Spinal cord (tissue), 10 donors: Measurements from ENCODE around the gene PNLIPRP2. TPM values are rescaled to one million over a fixed set of nuclear protein-coding genes. Genes with fewer than 3 reads are reported as not detected.

Experiments
- DNase-seq, 6 donors: peaks; one replicate each; pipeline versions ENCODE4 v3.0.0 to v3.0.0-alpha.2; 2013 to 2015; ENCODE audit warnings: low spot score in 6 of 6, low read depth in 4 of 6
- H3K27ac ChIP-seq: one replicate; pipeline ENCODE4 v1.5.1; 2013; ENCODE audit warnings: low read depth, low read length, control low read depth
- H3K27me3 ChIP-seq: one replicate; pipeline ENCODE4 v1.6.1; 2013; ENCODE audit warnings: low read length; ENCODE audit not compliant: control insufficient read depth, insufficient read depth
- H3K36me3 ChIP-seq: one replicate; pipeline ENCODE4 v1.6.1; 2013; ENCODE audit warnings: low read length; ENCODE audit not compliant: control insufficient read depth, insufficient read depth
- H3K4me1 ChIP-seq: one replicate; pipeline ENCODE4 v1.6.1; 2013; ENCODE audit warnings: low read length; ENCODE audit not compliant: control insufficient read depth, insufficient read depth
- H3K4me3 ChIP-seq: one replicate; pipeline ENCODE4 v1.5.1; 2013; ENCODE audit warnings: low read depth, low read length, control low read depth
- H3K9me3 ChIP-seq: one replicate; pipeline ENCODE4 v1.6.1; 2013; ENCODE audit warnings: low read length; ENCODE audit not compliant: control insufficient read depth, insufficient read depth
- WGBS: methylation state at CpG from one replicate; pipeline ENCODE4 v1.1.5; 2013; ENCODE audit warnings: missing lambda C conversion rate; ENCODE audit not compliant: insufficient coverage; 5-methylcytosine and 5-hydroxymethylcytosine counted together
- polyA plus RNA-seq, 2 donors: library from polyadenylated mRNA; unstranded; fragments of 120-200 nt; gene quantifications; one replicate each; pipeline ENCODE4 v1.2.1, GENCODE V29; 2013; ENCODE audit not compliant: insufficient read length in 2 of 2
- total RNA-seq, 2 donors: library from RNA; depleted of rRNA in 1 of 2; stranded (reverse); fragments of 120-200 nt in 1 of 2; fragments of >200 nt in 1 of 2; gene quantifications; one replicate each; pipeline versions ENCODE4 v1.2.3 to v1.2.4, GENCODE V29; 2013 to 2014
- donor health status: healthy.

The PNLIPRP2 gene
- total and polyA plus RNA-seq, 4 donors = 0.18 to 0.30 (median 0.22) TPM; not detected in 1

DNA sequence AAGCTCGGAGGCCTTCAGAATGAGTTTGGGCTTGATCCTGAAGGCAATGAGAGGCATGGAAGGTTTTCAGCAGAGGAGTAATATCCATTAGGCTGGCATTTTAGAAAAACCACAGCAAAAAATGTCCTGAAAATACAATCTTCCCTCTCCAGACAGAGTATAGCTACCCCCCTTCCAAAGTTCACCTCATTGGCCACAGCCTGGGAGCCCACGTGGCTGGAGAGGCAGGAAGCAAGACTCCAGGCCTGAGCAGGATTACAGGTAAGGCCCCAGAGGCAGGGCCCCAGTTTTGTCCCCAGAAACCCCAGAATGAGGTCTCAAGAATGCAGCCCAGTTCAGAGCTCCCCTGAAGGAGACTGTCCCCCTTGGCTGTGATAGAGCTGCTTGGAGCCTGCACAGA, 24.7 kb upstream of the PNLIPRP2 start:
- no peaks in the 10 kb centered on the region for H3K27me3 ChIP-seq
- WGBS = 86% methylated on average over 2 of the region's 2 CpGs
- no peaks in the 10 kb centered on the region for H3K4me1 ChIP-seq
- no peak overlapping the region for H3K4me3 ChIP-seq
- DNase-seq = no peak
- H3K9me3 ChIP-seq = no peaks in the 10 kb centered on the region
- H3K27ac ChIP-seq = no peak overlapping the region
- no peaks in the 10 kb centered on the region for H3K36me3 ChIP-seq

DNA sequence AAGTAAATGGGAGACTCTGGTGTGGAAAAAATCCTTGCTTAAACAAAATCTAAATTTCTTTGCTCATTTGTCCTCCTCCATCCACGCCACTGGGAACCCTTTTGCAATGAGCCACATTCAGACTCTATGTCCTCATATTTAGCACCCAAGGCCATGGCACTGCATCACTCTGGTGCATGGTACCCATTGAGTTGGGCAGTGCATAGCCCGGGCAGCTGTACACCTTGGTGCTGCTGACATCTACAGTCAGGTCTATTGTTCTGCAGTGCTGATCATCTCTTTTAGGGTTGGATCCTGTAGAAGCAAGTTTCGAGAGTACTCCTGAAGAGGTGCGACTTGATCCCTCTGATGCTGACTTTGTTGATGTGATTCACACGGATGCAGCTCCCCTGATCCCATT, 23.2 kb upstream of the PNLIPRP2 start:
- no peak for DNase-seq
- Histone ChIP-seq H3K4me1 (no peaks in the 10 kb centered on the region), H3K27me3 (no peaks in the 10 kb centered on the region), H3K36me3 (no peaks in the 10 kb centered on the region), H3K9me3 (no peaks in the 10 kb centered on the region), H3K4me3 (no peak overlapping the region), H3K27ac (no peak overlapping the region)
- 89% methylated on average over 5 of the region's 5 CpGs for WGBS

DNA sequence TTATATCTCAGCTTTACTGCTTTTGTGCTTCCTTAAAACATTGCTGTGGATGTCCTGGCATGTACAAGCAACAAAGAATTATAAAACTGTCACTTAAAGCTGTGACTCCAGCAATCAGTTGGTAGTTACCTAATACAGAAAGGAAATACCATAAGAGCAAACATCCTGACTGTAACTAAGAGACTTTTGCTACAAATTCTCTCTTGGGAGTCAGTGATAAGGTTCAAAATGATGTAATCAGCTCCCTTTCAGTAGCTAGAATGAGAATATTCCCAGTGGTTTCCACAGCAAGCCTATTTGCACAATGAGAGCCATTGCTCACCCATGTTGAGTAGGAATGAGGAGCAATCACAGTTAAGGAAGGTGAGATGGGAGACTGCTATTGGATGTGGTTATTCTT, 22.4 kb upstream of the PNLIPRP2 start:
- H3K4me1 ChIP-seq = no peaks in the 10 kb centered on the region
- DNase-seq = peak in 1 of 6 donors; percentile 16
- no peaks in the 10 kb centered on the region for H3K9me3 ChIP-seq

DNA sequence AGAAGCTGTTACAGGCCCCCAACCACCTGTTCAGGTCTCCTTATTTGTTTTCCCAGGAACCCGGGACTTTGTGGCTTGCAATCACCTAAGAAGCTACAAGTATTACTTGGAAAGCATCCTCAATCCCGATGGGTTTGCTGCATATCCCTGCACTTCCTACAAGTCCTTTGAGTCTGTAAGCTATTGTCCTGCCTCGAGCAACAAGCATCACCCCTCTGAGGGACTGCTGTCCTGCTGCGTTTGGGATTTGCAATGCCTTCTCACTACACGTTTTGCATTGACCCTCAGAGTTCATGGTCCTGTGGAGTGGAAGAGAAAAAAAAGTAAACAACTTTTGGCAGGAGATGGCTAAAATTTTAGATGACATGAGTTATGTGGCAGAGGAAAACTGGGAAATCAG, 20.8 kb upstream of the PNLIPRP2 start:
- H3K27ac ChIP-seq = no peak overlapping the region
- H3K4me3 ChIP-seq = no peak overlapping the region
- no peaks in the 10 kb centered on the region for H3K27me3 ChIP-seq
- 58% methylated on average over 3 of the region's 5 CpGs for WGBS
- no peaks in the 10 kb centered on the region for H3K36me3 ChIP-seq
- H3K9me3 ChIP-seq = no peaks in the 10 kb centered on the region
- no peak for DNase-seq
- H3K4me1 ChIP-seq = no peaks in the 10 kb centered on the region

More for the DNA sequence above, 22.4 kb upstream of the PNLIPRP2 start:
- Histone ChIP-seq H3K27ac (no peak overlapping the region), H3K27me3 (no peaks in the 10 kb centered on the region), H3K36me3 (no peaks in the 10 kb centered on the region), H3K4me3 (no peak overlapping the region)

DNA sequence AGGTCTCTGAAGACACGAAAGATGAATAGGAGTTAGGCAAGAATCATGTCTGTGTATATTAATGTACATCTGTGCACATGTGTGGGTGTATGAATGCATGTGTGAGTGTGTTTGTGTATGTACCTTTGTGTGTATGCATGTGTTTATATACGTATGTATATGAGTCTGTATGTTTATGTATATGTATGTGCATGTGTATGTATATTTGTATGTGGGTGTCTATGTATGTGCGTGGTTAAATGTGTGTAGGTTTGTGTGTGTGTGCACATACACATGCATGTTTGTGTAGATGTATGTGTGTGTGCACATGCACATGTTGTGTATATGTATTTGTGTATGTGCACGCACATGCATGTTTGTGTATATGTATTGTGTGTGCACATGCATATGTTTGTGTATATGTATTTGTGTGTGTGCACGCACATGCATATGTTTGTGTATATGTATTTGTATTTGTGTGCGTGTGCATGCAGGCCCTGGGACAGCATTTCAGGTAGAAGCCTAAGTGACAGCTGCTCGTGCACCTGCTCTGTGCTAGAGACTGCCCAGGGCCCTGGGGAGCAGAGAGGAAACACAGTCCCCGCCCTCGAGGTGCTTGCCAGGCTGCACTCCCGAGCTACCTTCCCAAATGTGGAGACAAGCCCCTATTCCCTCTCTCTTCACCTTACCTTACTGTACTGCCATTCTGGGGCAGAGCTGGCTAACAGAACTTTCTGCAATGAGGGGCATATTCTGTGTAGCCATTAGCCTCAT, 17.9 kb upstream of the PNLIPRP2 start:
- 90% methylated on average over 10 of the region's 10 CpGs for WGBS
- Histone ChIP-seq H3K27ac (no peak overlapping the region), H3K4me3 (no peak overlapping the region), H3K36me3 (no peaks in the 10 kb centered on the region), H3K27me3 (no peaks in the 10 kb centered on the region), H3K9me3 (no peaks in the 10 kb centered on the region), H3K4me1 (no peaks in the 10 kb centered on the region)
- DNase-seq = no peak

DNA sequence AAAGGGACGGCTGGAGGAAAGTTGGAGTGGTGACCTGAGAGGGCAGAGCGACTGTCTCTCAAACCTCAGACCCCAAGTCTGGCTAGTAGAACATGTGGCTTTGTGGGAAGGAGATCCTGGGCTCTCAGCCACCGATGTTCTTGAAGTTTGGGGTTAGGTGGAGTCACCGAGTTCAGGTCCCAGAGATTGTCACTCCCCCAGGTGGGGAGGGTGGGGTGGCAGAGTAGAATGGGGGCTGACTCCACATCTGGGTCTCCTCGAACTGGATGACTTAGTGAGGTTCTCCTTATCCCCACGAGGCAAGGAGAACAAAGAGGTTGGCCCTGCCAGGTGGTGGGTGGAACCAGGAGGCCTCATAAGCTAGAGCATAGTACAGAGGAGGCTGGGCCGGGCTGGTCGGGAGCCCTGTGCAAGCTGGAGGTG, 14.7 kb upstream of the PNLIPRP2 start:
- peaks cover 8% of the 10 kb centered on the region for H3K27me3 ChIP-seq
- no peak for DNase-seq
- no peak overlapping the region for H3K4me3 ChIP-seq
- H3K27ac ChIP-seq = no peak overlapping the region
- H3K36me3 ChIP-seq = no peaks in the 10 kb centered on the region
- 64% methylated on average over 5 of the region's 8 CpGs for WGBS
- peaks cover 15% of the 10 kb centered on the region for H3K4me1 ChIP-seq
- no peaks in the 10 kb centered on the region for H3K9me3 ChIP-seq

DNA sequence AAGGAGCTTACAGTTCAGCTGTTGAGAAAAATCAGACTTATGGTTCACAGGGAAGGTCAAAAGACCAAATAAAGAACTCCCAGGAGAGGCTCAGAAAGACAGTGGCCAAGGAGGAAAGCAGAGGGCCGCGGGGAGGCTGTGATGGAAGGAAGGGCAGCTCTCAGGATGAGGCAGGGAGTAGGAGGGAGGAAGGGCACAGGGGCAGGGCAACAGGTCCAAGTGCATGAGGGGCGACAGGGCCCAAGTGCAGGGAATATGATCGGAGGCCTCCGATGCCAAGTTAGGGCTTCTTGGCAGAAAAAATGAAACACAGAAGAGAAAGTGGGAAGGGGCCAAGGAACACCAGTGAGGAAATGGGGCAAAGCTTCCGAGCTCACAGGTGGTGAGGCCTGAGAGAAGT, 13.4 kb upstream of the PNLIPRP2 start:
- 78% methylated on average over 5 of the region's 6 CpGs for WGBS

DNA sequence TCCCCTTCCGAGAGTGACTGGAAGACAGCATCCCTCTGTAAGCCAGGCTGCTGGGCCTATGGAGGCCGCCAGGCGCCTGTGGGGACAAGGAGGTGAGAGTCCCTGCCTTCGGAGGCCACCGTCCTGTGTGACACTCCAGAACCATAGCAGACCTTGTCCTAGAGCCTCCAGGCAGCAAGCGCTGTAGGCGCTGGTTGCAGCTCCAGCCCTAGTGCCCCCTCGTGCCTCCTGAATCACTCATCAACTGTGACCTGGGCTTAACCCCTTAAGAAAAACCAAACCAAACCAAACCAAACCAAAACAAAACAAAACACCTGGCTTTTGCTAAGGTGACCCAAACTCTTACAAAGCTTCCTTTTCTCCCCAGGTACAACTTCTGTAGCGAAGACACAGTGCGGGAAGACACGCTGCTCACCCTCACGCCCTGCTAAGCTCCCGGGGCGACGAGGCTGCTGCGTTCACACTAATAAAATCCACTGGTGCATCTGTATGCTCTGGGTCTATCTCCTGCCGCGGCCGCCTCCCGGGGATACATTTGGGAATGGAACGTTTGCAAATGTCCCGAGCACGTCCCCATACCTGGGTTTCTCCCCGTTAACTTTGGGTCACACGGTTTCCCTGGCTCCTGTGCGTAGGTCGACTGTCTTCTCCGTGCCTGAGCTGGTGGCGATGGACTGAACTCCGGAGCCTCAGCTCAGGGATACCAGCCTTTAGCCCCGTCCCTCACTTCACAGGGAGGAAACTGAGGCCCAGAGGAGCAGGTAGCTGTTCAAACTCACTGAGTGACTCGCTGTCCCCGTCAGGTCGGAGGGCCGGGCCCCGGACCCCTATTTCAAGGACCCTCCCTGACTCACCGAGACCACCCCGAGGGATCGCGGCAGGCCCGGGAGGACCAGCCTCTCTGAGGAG, 11.8 kb upstream of the PNLIPRP2 start:
- Histone ChIP-seq H3K4me1 (peaks cover 15% of the 10 kb centered on the region), H3K36me3 (no peaks in the 10 kb centered on the region), H3K27ac (no peak overlapping the region), H3K27me3 (peaks cover 8% of the 10 kb centered on the region), H3K9me3 (no peaks in the 10 kb centered on the region), H3K4me3 (peak overlapping the region; percentile 37)
- 29% methylated on average over 37 of the region's 41 CpGs for WGBS
- peak in 1 of 6 donors; percentile 12 for DNase-seq

More for the DNA sequence above, 13.4 kb upstream of the PNLIPRP2 start:
- Histone ChIP-seq H3K36me3 (no peaks in the 10 kb centered on the region), H3K4me1 (peaks cover 15% of the 10 kb centered on the region), H3K4me3 (no peak overlapping the region), H3K9me3 (no peaks in the 10 kb centered on the region), H3K27me3 (peaks cover 8% of the 10 kb centered on the region), H3K27ac (no peak overlapping the region)
- no peak for DNase-seq

DNA sequence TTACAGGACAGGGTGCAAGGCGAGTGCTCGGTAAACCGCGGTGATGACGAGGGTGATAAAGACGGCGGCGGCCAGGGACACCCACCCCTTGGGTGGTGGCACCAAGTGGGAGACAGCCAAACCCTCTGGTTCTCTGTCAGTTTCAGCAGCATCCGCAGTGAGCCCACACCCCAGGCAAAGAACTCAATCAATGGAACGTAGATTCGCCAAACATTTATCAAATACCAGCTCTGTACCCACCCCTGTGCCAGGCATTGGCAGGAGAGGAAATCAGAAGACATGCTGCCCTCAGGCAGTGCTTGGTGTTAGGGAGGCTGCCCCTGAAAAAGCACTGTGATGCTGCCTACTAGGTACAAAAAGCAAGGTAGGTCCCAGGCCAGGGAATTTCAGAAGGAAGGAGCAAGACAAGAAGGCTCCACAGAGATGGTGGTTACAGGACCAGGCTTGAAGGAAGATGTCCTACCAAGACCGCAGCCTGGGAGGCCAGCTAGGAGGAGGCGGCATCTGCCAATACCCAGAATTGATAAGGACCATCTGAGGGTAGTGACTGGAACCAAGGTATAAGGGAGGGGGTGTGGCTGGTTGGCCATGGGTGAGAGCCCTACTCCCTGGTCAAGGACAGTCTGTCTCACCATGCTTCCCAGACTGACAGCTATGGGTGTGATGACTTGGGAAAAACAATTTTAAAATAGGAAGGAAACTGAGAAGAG, 10.2 kb upstream of the PNLIPRP2 start:
- H3K4me3 ChIP-seq = no peak overlapping the region
- WGBS = 92% methylated on average over 4 of the region's 13 CpGs
- no peaks in the 10 kb centered on the region for H3K36me3 ChIP-seq
- H3K27me3 ChIP-seq = peaks cover 8% of the 10 kb centered on the region
- no peak overlapping the region for H3K27ac ChIP-seq
- H3K4me1 ChIP-seq = peaks cover 15% of the 10 kb centered on the region
- no peak for DNase-seq
- no peaks in the 10 kb centered on the region for H3K9me3 ChIP-seq
